K562 (cell line): ENCODE measurements around the gene HECA. TPM values are rescaled to one million over a fixed set of nuclear protein-coding genes. Genes with fewer than 3 reads are reported as not detected.

Experiments used
- ATAC-seq: fragments of 200-7000 bp; cut with Tn5 transposase; 3 replicates; pipeline ENCODE4 v1.9.1; 2020; ENCODE audit warnings: moderate library complexity
- BruUV-seq: library from RNA; stranded (reverse); fragments of 400-500 nt; replicated peaks from 2 replicates; lab custom pipeline; 2021; lab: Mats Ljungman, UMichigan
- CTCF ChIA-PET: fragments of 300-600 bp; formaldehyde crosslinking; extraction: SDS; loops from one replicate; lab custom pipeline; 2021; ENCODE audit warnings: low intra/inter-chr PET ratio; lab: Yijun Ruan, JAX
- POLR2A ChIA-PET: fragments of 300-600, 350-650 bp; sonication (Branson Sonifier 250); formaldehyde crosslinking; extraction: SDS; loops from one replicate; lab custom pipeline; 2021; ENCODE audit warnings: antibody characterized with exemption, inconsistent platforms; lab: Yijun Ruan, JAX
- DNase-seq, 4 experiments: peaks; one replicate each; pipeline versions ENCODE4 v3.0.0 to v3.0.0-alpha.2; 2011 to 2018; ENCODE audit warnings: low spot score in 3 of 4, mixed read lengths in 3 of 4; ENCODE audit errors: extremely low read depth in 1 of 4
- FAIRE-seq: peaks from 2 replicates; lab custom pipeline; 2011; peaks lifted over from hg19 to GRCh38; lab: Jason Lieb, UNC
- H2AFZ ChIP-seq: 2 replicates; pipeline ENCODE4 v1.6.0; 2011; ENCODE audit warnings: low read depth, low read length, control low read depth, inconsistent platforms
- H3K27ac ChIP-seq: fragments of 200-600 bp; 3 replicates; pipeline ENCODE4 v1.8.0; 2011; ENCODE audit warnings: low read depth, mild to moderate bottlenecking, control low read depth, inconsistent platforms, low read length, moderate library complexity, mixed read lengths; ENCODE audit errors: extremely low read depth
- H3K27me3 ChIP-seq, 2 experiments: fragments of 300-600 bp in 1 of 2; 2 replicates in 1 of 2; 3 replicates in 1 of 2; pipeline versions ENCODE4 v1.6.0 to v1.8.0; 2011; ENCODE audit warnings: inconsistent platforms in 2 of 2, low read length in 2 of 2, mild to moderate bottlenecking in 1 of 2, mixed read lengths in 1 of 2, moderate library complexity in 1 of 2; ENCODE audit not compliant: control insufficient read depth in 2 of 2, insufficient read depth in 2 of 2
- H3K36me3 ChIP-seq: fragments of 300-600 bp; 3 replicates; pipeline ENCODE4 v1.8.0; 2011; ENCODE audit warnings: mild to moderate bottlenecking, low read length, inconsistent platforms; ENCODE audit not compliant: control insufficient read depth, insufficient read depth
- H3K4me1 ChIP-seq, 2 experiments: fragments of 200-600 bp in 1 of 2; replicated peaks in 1 of 2; 2 replicates in 1 of 2; 3 replicates in 1 of 2; pipeline versions ENCODE4 v1.5.1 to v1.8.0; 2011; ENCODE audit warnings: inconsistent platforms in 2 of 2, low read length in 2 of 2, mild to moderate bottlenecking in 1 of 2, mixed read lengths in 1 of 2, moderate library complexity in 1 of 2; ENCODE audit not compliant: control insufficient read depth in 2 of 2, insufficient read depth in 2 of 2
- H3K4me2 ChIP-seq: 2 replicates; pipeline ENCODE4 v1.6.1; 2011; ENCODE audit warnings: low read length, control low read depth, inconsistent platforms, mixed read lengths; ENCODE audit not compliant: insufficient read depth
- H3K4me3 ChIP-seq: fragments of 200-600 bp; sonication (generic), shearing (Covaris generic); 2 replicates; pipeline ENCODE4 v1.5.1; 2016; ENCODE audit warnings: control low read depth, inconsistent platforms
- H3K79me2 ChIP-seq: fragments of 200-600 bp; 3 replicates; pipeline ENCODE4 v1.8.0; 2011; ENCODE audit warnings: low read length, inconsistent platforms; ENCODE audit not compliant: control insufficient read depth, insufficient read depth
- H3K9ac ChIP-seq, 2 experiments: 2 replicates each; pipeline versions ENCODE4 v1.6.0 to v1.6.1; 2011; ENCODE audit warnings: low read depth in 2 of 2, low read length in 2 of 2, control low read depth in 1 of 2, inconsistent platforms in 1 of 2, mild to moderate bottlenecking in 1 of 2, mixed read lengths in 1 of 2; ENCODE audit not compliant: insufficient read depth in 1 of 2
- H3K9me1 ChIP-seq: one replicate; pipeline ENCODE4 v1.6.0; 2011; ENCODE audit warnings: inconsistent platforms, mild to moderate bottlenecking, low read length, moderate library complexity; ENCODE audit not compliant: control insufficient read depth, insufficient read depth
- H3K9me3 ChIP-seq: replicated peaks from 2 replicates; pipeline ENCODE4 v1.5.1; 2011; ENCODE audit warnings: low read depth, low read length, inconsistent platforms; ENCODE audit not compliant: control insufficient read depth, insufficient read depth
- H4K20me1 ChIP-seq: replicated peaks from 2 replicates; pipeline ENCODE4 v1.6.1; 2011; ENCODE audit warnings: low read length, inconsistent platforms, mixed read lengths; ENCODE audit not compliant: control insufficient read depth, insufficient read depth
- DPF2 ChIP-seq: fragments of 450-650 bp; IDR thresholded peaks from 2 replicates; pipeline ENCODE4 v1.6.1; 2016
- FOXJ3 ChIP-seq: sonication (generic); formaldehyde crosslinking; IDR thresholded peaks from 2 replicates; pipeline ENCODE4 v1.4.0; 2020; ENCODE audit warnings: mild to moderate bottlenecking, missing genetic modification reagents
- FOXM1 ChIP-seq, 2 experiments: fragments of 450-650 bp in 1 of 2; sonication (generic) in 1 of 2; formaldehyde crosslinking in 1 of 2; IDR thresholded peaks; 2 replicates each; pipeline versions ENCODE4 v1.6.1 to v1.9.0; 2017 to 2022; ENCODE audit warnings: low read depth in 2 of 2, mild to moderate bottlenecking in 2 of 2, missing genetic modification reagents in 1 of 2, moderate library complexity in 1 of 2
- KLF13 ChIP-seq: fragments of 450-650 bp; IDR thresholded peaks from 2 replicates; pipeline ENCODE4 v1.6.1; 2016; ENCODE audit warnings: missing genetic modification characterization, low read depth, mild to moderate bottlenecking, missing compliant biosample characterization, moderate library complexity, borderline replicate concordance
- NONO ChIP-seq, 2 experiments: fragments of 200-400 bp in 1 of 2; fragments of 450-650 bp in 1 of 2; formaldehyde crosslinking in 1 of 2; IDR thresholded peaks; 2 replicates each; pipeline ENCODE4 v1.6.1; 2017; ENCODE audit warnings: low read depth in 2 of 2, mild to moderate bottlenecking in 2 of 2, moderate library complexity in 2 of 2, low read length in 1 of 2
- RBBP5 ChIP-seq: fragments of 200-600 bp; sonication (generic); IDR thresholded peaks from 2 replicates; pipeline ENCODE4 v1.6.1; 2012; ENCODE audit warnings: borderline replicate concordance, mild to moderate bottlenecking, low read length, control low read depth, inconsistent platforms; ENCODE audit not compliant: insufficient read depth, poor library complexity, severe bottlenecking
- SMAD1 ChIP-seq: fragments of 150-350 bp; IDR thresholded peaks from 2 replicates; pipeline ENCODE4 v1.6.1; 2014; ENCODE audit warnings: low read length, low read depth; ENCODE audit not compliant: partially characterized antibody
- TEAD4 ChIP-seq, 2 experiments: sonication (generic) in 1 of 2; formaldehyde crosslinking in 1 of 2; IDR thresholded peaks; 2 replicates each; pipeline versions ENCODE4 v1.6.1 to v1.8.0; 2012 to 2022; ENCODE audit warnings: borderline replicate concordance in 1 of 2, inconsistent platforms in 1 of 2, low read length in 1 of 2, mild to moderate bottlenecking in 1 of 2, missing genetic modification reagents in 1 of 2
- ZNF212 ChIP-seq: fragments of 450-650 bp; formaldehyde crosslinking; IDR thresholded peaks from 2 replicates; pipeline ENCODE4 v1.4.0; 2020; ENCODE audit warnings: mild to moderate bottlenecking
- ZNF77 ChIP-seq: fragments of 250-450 bp; sonication (Bioruptor Pico); IDR thresholded peaks from 2 replicates; pipeline ENCODE4 v1.5.0; 2020
- WGBS: fragments of 100-300 bp; shearing (Covaris generic); methylation state at CpG from one replicate; pipeline ENCODE4 v1.1.6; 2016; ENCODE audit warnings: low coverage, mixed read lengths; ENCODE audit not compliant: insufficient coverage; ENCODE audit errors: missing lambda C conversion rate; 5-methylcytosine and 5-hydroxymethylcytosine counted together
- in situ Hi-C: fragments of 300-500 bp; cut with MboI; formaldehyde crosslinking; loops from 4 replicates; pipeline ENCODE4 v1.15.0; 2018; ENCODE audit warnings: inconsistent platforms, mixed read lengths
- intact Hi-C: fragments of 100-400 bp; cut with micrococcal nuclease; formaldehyde crosslinking; loops from 2 replicates; pipeline ENCODE4 v1.14.2; 2022
- polyA plus RNA-seq, 8 experiments: library from polyadenylated mRNA; depleted of rRNA in 4 of 8; stranded (reverse) in 5 of 8; unstranded in 3 of 8; fragments of >200 nt; fragmentation: Nextera tagmentation in 2 of 8; fragmentation: Illumina TruSeq in 1 of 8; extraction: Ambion mirVana in 2 of 8; extraction: Trizol in 1 of 8; gene quantifications; 2 replicates each; pipeline versions ENCODE4 v1.2.1 to v1.2.3, GENCODE V29; 2011 to 2014; ENCODE audit warnings: inconsistent platforms in 1 of 8, missing spikeins in 1 of 8
- total RNA-seq, 7 experiments: library from RNA; depleted of rRNA in 6 of 7; stranded (reverse); fragments of >200 nt in 6 of 7; fragmentation: Illumina TruSeq in 2 of 7; extraction: Trizol in 2 of 7; gene quantifications; 2 replicates each; pipeline versions ENCODE4 v1.2.1 to v1.2.3, GENCODE V29; 2011 to 2021; ENCODE audit warnings: low replicate concordance in 1 of 7
- TF ChIP-seq, protein P1 (sequence below): fragments of 200-800 bp; sonication (Bioruptor generic); IDR thresholded peaks from 2 replicates; pipeline ENCODE4 v1.6.1; 2017; ENCODE audit warnings: missing genetic modification characterization, missing compliant biosample characterization
- TF ChIP-seq, protein P2 (sequence below): fragments of 450-650 bp; conservative IDR thresholded peaks from 2 replicates; pipeline ENCODE4 v1.6.1; 2016; ENCODE audit warnings: missing genetic modification characterization, low read depth, mild to moderate bottlenecking, control low read depth, missing compliant biosample characterization

HECA gene
- total and polyA plus RNA-seq, 9 of the 15 experiments (the other 6 are each of a cell fraction or from before 2014, with no cell fraction given): 0.31 to 2.3 (median 1.1) TPM

DNA sequence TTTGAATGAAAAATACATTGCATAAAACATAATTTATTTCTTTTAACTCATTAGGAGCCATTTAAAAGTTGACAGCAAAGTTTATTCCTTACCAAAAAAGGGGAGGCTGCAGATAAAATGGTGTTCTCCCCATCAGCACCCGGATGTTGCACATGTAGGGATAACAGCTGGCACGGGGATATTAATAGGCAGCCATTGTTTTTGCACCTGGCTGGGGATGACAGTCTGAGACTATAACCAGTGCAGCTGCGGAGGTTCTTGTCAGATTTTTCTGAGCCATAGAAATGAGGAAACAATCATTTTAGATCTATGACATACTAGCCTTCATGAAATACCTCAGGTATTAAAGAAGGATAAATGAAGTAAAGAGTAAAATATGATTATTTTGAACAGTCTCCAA lies 20.1 kb upstream of the HECA start:
- CTCF ChIA-PET: no interaction called here
- FAIRE-seq (no peak), ATAC-seq (no peak), DNase-seq (no peak)
- in situ Hi-C loops (no loop called here), intact Hi-C loops (no loop called here)
- H3K27me3 ChIP-seq: no peaks in the 10 kb centered on the region
- H3K27ac ChIP-seq: no peak overlapping the region
- WGBS: 0% methylated on average over 3 of the region's 3 CpGs
- no peak overlapping the region for H3K9ac ChIP-seq
- no peak overlapping the region for H3K4me2 ChIP-seq
- no peak for TF ChIP-seq FOXM1 (IDR thresholded peaks at IDR 0.05; ENCODE audit: low read depth)
- no peak for TF ChIP-seq FOXM1 (CRISPR knock-in tag; IDR thresholded peaks at IDR 0.05; ENCODE audit: low read depth)
- TF ChIP-seq, protein P1, sequence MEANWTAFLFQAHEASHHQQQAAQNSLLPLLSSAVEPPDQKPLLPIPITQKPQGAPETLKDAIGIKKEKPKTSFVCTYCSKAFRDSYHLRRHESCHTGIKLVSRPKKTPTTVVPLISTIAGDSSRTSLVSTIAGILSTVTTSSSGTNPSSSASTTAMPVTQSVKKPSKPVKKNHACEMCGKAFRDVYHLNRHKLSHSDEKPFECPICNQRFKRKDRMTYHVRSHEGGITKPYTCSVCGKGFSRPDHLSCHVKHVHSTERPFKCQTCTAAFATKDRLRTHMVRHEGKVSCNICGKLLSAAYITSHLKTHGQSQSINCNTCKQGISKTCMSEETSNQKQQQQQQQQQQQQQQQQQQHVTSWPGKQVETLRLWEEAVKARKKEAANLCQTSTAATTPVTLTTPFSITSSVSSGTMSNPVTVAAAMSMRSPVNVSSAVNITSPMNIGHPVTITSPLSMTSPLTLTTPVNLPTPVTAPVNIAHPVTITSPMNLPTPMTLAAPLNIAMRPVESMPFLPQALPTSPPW (CRISPR knock-in tag): no peak
- no peak for TF ChIP-seq RBBP5
- no peak for TF ChIP-seq SMAD1
- no peak for TF ChIP-seq TEAD4 (IDR thresholded peaks at IDR 0.05; ENCODE audit: low read length)
- no peak for TF ChIP-seq TEAD4 (CRISPR knock-in tag; IDR thresholded peaks at IDR 0.05; ENCODE audit: borderline replicate concordance)
- TF ChIP-seq FOXJ3 (CRISPR knock-in tag): no peak
- TF ChIP-seq DPF2: no peak
- TF ChIP-seq NONO (IDR thresholded peaks at IDR 0.05; ENCODE audit: low read depth in 2 of 2, low read length in 1 of 2): no peak
- no peak for TF ChIP-seq ZNF77
- no peak for TF ChIP-seq ZNF212
- TF ChIP-seq KLF13 (tag): no peak
- TF ChIP-seq, protein P2, sequence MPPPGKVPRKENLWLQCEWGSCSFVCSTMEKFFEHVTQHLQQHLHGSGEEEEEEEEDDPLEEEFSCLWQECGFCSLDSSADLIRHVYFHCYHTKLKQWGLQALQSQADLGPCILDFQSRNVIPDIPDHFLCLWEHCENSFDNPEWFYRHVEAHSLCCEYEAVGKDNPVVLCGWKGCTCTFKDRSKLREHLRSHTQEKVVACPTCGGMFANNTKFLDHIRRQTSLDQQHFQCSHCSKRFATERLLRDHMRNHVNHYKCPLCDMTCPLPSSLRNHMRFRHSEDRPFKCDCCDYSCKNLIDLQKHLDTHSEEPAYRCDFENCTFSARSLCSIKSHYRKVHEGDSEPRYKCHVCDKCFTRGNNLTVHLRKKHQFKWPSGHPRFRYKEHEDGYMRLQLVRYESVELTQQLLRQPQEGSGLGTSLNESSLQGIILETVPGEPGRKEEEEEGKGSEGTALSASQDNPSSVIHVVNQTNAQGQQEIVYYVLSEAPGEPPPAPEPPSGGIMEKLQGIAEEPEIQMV (tag): no peak
- no peaks in the 10 kb centered on the region for H3K9me1 ChIP-seq
- BruUV-seq: no TSS peak
- peaks cover 3% of the 10 kb centered on the region for H3K9me3 ChIP-seq
- H2AFZ ChIP-seq: no peak overlapping the region
- no peaks in the 10 kb centered on the region for H3K4me1 ChIP-seq
- POLR2A ChIA-PET: interaction anchor here (1.2 kb wide), 1 partner anchor 16 kb away, joined by 4 read pairs; no protein-coding TSS in a partner anchor
- no peaks in the 10 kb centered on the region for H4K20me1 ChIP-seq
- no peaks in the 10 kb centered on the region for H3K79me2 ChIP-seq
- no peaks in the 10 kb centered on the region for H3K36me3 ChIP-seq
- H3K4me3 ChIP-seq: no peak overlapping the region
